Measurements from ENCODE around the gene MPO. TPM values are rescaled to one million over a fixed set of nuclear protein-coding genes. Genes with fewer than 3 reads are reported as not detected.

MPO gene
- total and polyA plus RNA-seq, 2 donors (not counting 1 experiment from before 2014, with no cell fraction given), result 0.07 TPM; not detected in 1

DNA sequence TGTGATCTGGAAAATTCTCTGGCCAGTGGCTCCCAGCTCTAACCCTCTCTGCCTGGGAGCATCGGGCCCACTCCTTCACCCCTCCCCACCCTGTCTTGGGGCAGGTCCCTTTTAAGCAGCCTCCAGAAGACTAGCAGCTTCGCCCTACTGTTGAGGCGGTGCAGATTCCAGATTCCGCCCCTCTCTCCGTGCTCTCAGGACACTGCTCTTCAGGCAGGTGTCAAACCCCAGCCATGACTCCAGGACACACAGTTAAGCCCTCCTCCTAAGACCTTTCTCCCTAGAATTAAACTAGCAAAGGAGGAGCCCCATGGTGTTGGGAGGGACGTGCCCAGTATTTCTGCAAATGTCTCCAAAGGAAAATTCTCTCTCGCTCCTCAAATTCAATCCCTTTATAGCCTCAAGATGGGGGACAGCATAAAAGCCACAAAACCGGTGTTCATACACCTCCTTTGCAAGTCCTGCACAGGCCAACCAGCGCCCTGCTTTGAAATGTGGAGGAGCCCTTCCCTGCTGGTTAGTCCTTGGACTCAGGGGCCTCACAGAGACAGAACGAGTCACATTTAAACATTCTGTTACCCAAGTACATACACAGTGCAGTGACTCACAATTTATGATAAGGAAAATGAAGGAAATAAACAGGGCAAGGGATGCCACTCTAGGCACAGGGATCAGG, 35.2 kb downstream of the MPO start:
- intact Hi-C loops (cut with micrococcal nuclease), result no loop called here
- no peak overlapping the region for H3K4me2 ChIP-seq (replicated peaks; ENCODE audit: low read depth, low read length, poor library complexity, severe bottlenecking)

DNA sequence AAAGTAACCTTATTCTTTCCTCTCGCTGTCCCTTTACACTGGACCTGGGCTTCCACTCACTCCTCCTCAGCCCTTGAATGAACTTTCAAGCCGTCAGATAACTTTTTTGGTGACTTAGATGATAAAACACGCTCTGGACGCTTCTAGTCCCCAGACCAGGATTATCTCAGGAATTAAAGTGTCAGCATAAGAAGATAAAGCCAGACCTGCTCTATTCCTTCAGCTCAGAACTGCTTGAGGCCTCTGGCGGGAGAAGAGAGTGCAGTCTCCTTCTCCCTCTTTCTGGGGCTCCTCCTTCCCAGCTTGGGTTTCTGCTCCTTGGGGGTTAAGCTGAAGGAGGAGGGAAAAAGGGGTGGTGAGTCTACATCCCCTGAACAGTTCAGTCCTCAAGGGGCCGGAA, 35.8 kb downstream of the MPO start:
- H3K79me2 ChIP-seq (ENCODE audit: control insufficient read depth, insufficient read depth, low read length), result no peaks in the 10 kb centered on the region
- H3K4me1 ChIP-seq (ENCODE audit: control insufficient read depth in 2 of 2, insufficient read depth in 2 of 2, low read length in 2 of 2), result peaks cover 11 to 17% of the 10 kb centered on the region in 2 donors
- H3K4me2 ChIP-seq (replicated peaks; ENCODE audit: low read depth, low read length, poor library complexity, severe bottlenecking), result no peak overlapping the region
- H2AFZ ChIP-seq (ENCODE audit: insufficient read depth, low read depth, low read length, poor library complexity, severe bottlenecking), result no peak overlapping the region
- peaks cover 0 to 3% (median 0%) of the 10 kb centered on the region in 3 donors for H3K9me3 ChIP-seq (ENCODE audit: control extremely low read depth in 1 of 3, control insufficient read depth in 2 of 3, insufficient read depth in 1 of 3, low read length in 2 of 3)
- Mint-ChIP-seq H3K4me1 (peaks cover 15% of the 10 kb centered on the region), H3K27me3 (peaks cover 41% of the 10 kb centered on the region), H3K27ac (no peak overlapping the region), H3K4me3 (no peak overlapping the region), H3K9me3 (ENCODE audit: insufficient read depth) (no peaks in the 10 kb centered on the region)
- DNase-seq, result no peak
- no peak overlapping the region for H3K9ac ChIP-seq (ENCODE audit: low read length)
- TF ChIP-seq EZH2 (IDR thresholded peaks at IDR 0.05; ENCODE audit: borderline replicate concordance, insufficient read depth, low read depth, low read length, poor library complexity, severe bottlenecking), result no peak
- TF ChIP-seq, protein P1, sequence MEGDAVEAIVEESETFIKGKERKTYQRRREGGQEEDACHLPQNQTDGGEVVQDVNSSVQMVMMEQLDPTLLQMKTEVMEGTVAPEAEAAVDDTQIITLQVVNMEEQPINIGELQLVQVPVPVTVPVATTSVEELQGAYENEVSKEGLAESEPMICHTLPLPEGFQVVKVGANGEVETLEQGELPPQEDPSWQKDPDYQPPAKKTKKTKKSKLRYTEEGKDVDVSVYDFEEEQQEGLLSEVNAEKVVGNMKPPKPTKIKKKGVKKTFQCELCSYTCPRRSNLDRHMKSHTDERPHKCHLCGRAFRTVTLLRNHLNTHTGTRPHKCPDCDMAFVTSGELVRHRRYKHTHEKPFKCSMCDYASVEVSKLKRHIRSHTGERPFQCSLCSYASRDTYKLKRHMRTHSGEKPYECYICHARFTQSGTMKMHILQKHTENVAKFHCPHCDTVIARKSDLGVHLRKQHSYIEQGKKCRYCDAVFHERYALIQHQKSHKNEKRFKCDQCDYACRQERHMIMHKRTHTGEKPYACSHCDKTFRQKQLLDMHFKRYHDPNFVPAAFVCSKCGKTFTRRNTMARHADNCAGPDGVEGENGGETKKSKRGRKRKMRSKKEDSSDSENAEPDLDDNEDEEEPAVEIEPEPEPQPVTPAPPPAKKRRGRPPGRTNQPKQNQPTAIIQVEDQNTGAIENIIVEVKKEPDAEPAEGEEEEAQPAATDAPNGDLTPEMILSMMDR (IDR thresholded peaks at IDR 0.05), result no peak
- peaks cover 0 to 46% (median 12%) of the 10 kb centered on the region in 4 experiments for H3K27me3 ChIP-seq (replicated peaks in 1 of 4; ENCODE audit: control extremely low read depth in 1 of 4, control insufficient read depth in 3 of 4, insufficient read depth in 4 of 4, low read length in 3 of 4)
- CTCF ChIA-PET, result no interaction called here
- no peak overlapping the region for H3K27ac ChIP-seq (ENCODE audit: low read length in 2 of 2)
- intact Hi-C loops (cut with micrococcal nuclease), result no loop called here
- no peaks in the 10 kb centered on the region for H3K36me3 ChIP-seq (replicated peaks in 1 of 2; ENCODE audit: control extremely low read depth in 1 of 2, control insufficient read depth in 1 of 2, extremely low read depth in 1 of 2, insufficient read depth in 2 of 2, low read length in 1 of 2)
- ATAC-seq (ENCODE audit: low read depth), result no peak
- POLR2A ChIA-PET, result no interaction called here
- no peak overlapping the region for H3K4me3 ChIP-seq (ENCODE audit: control extremely low read depth in 1 of 5, extremely low read depth in 1 of 5, insufficient read depth in 1 of 5, low read depth in 2 of 5, low read length in 4 of 5)
- 82% methylated on average over 4 of the region's 6 CpGs for WGBS (ENCODE audit: insufficient coverage)
- H4K20me1 ChIP-seq (ENCODE audit: control insufficient read depth, insufficient read depth, low read length, poor library complexity, severe bottlenecking), result no peaks in the 10 kb centered on the region

More for the DNA sequence above, 35.2 kb downstream of the MPO start:
- H3K27ac ChIP-seq (ENCODE audit: low read length in 2 of 2), result no peak overlapping the region
- WGBS (ENCODE audit: insufficient coverage), result 90% methylated on average over 7 of the region's 10 CpGs
- peaks cover 19% of the 10 kb centered on the region for H3K4me1 Mint-ChIP-seq
- no peak overlapping the region for H2AFZ ChIP-seq (ENCODE audit: insufficient read depth, low read depth, low read length, poor library complexity, severe bottlenecking)
- ChIA-PET POLR2A (no interaction called here), CTCF (no interaction called here)
- no peak overlapping the region for H3K27ac Mint-ChIP-seq
- ATAC-seq (ENCODE audit: low read depth) (no peak), DNase-seq (no peak)
- no peaks in the 10 kb centered on the region for H4K20me1 ChIP-seq (ENCODE audit: control insufficient read depth, insufficient read depth, low read length, poor library complexity, severe bottlenecking)
- H3K27me3 Mint-ChIP-seq, result peaks cover 35% of the 10 kb centered on the region
- no peaks in the 10 kb centered on the region for H3K79me2 ChIP-seq (ENCODE audit: control insufficient read depth, insufficient read depth, low read length)
- H3K4me3 Mint-ChIP-seq, result no peak overlapping the region
- TF ChIP-seq EZH2 (IDR thresholded peaks at IDR 0.05; ENCODE audit: borderline replicate concordance, insufficient read depth, low read depth, low read length, poor library complexity, severe bottlenecking), result no peak
- TF ChIP-seq, protein P1 (IDR thresholded peaks at IDR 0.05), result no peak
- H3K36me3 ChIP-seq (replicated peaks in 1 of 2; ENCODE audit: control extremely low read depth in 1 of 2, control insufficient read depth in 1 of 2, extremely low read depth in 1 of 2, insufficient read depth in 2 of 2, low read length in 1 of 2), result no peaks in the 10 kb centered on the region
- peaks cover 0 to 3% (median 0%) of the 10 kb centered on the region in 3 donors for H3K9me3 ChIP-seq (ENCODE audit: control extremely low read depth in 1 of 3, control insufficient read depth in 2 of 3, insufficient read depth in 1 of 3, low read length in 2 of 3)
- H3K27me3 ChIP-seq (replicated peaks in 1 of 4; ENCODE audit: control extremely low read depth in 1 of 4, control insufficient read depth in 3 of 4, insufficient read depth in 4 of 4, low read length in 3 of 4), result peaks cover 0 to 50% (median 14%) of the 10 kb centered on the region in 4 experiments
- no peak overlapping the region for H3K9ac ChIP-seq (ENCODE audit: low read length)
- H3K4me1 ChIP-seq (ENCODE audit: control insufficient read depth in 2 of 2, insufficient read depth in 2 of 2, low read length in 2 of 2), result peaks cover 14 to 18% of the 10 kb centered on the region in 2 donors
- H3K9me3 Mint-ChIP-seq (ENCODE audit: insufficient read depth), result no peaks in the 10 kb centered on the region
- no peak overlapping the region for H3K4me3 ChIP-seq (ENCODE audit: control extremely low read depth in 1 of 5, extremely low read depth in 1 of 5, insufficient read depth in 1 of 5, low read depth in 2 of 5, low read length in 4 of 5)
